Stimulated activated CD8-positive, alpha-beta memory T cell treated with anti-CD3 and anti-CD28 coated beads, Interleukin-7, amount 100 ng/mL, for 24 hours (primary cell): Measurements from ENCODE around the gene CCDC122.
"Not testable (repeated sequence)": the region's sequence is repeated elsewhere in the genome, so short reads cannot be mapped to it uniquely, and the experiment has no call there.

Experiments used
- DNase-seq: peaks from one replicate; pipeline ENCODE4 v3.0.0-alpha.2; 2020; ENCODE audit warnings: low read depth

CCDC122 gene

GRCh38 chr13:43876366-43876765 lies 3.2 kb downstream of the CCDC122 start:
- no peak for DNase-seq

DNA sequence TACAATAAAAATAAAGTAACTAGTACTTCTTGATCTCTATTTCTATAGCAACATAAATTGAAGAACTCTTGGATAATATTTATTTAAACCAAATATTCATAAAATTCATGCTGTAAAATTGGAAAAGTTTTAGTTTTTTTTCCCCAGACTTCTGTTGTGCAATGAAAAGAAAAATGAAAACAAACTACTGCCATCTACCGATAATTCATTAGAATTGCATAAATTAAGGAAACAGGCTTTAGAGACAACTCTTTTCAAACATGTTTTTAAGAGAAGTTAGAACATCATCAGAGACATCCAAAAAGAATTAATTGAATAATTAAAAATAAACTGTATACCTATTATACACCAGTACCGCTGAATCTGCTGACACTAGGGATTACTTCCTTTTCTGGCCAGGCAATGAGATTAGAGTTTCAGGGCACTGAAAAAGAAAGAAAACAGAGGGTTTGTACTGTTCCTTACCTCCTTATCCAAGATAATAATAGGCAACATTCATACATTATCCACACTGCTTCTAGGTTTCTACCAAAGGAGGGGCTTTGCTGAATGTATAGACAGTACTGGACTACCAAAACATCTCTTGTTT lies 4.9 kb downstream of the CCDC122 start:
- DNase-seq = no peak

GRCh38 chr13:43872181-43872580 lies 7.4 kb downstream of the CCDC122 start:
- DNase-seq = no peak

DNA sequence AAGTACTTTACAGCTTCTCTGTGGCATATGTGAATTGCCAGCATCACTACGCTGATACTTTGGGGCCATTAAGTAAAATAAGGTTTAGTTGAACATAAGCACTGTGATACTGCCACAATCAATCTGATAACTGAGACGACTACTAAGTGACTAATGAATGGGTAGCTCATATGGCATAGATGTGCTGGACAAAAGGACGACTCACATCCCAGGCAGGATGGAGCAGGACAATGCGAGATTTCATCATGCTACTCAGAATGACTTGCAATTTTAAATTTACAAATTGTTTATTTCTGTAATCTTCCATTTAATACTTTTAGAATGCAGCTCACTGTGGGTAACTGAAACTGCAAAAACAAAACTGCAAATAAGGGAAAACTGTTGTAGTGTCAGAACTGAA lies 13.6 kb downstream of the CCDC122 start:
- no peak for DNase-seq

DNA sequence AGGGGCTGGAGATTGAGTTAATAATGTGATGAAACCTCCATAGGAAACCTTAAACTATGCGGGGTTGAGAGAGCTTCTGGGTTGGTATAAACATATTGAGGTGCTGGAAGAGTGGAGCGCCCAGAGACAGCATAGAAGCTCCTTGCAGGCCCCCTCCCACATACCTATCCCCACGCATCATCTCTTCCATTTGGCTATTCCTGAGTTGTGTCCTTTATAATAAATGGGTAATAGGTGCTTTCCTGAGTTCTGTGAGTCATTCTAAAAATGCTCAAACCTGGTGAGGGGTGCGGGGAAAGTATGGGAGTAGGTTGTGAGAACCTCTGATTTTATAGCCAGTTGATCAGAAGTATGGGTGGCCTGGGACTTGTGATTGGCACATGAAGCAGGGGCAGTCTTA lies 14.6 kb downstream of the CCDC122 start:
- no peak for DNase-seq

DNA sequence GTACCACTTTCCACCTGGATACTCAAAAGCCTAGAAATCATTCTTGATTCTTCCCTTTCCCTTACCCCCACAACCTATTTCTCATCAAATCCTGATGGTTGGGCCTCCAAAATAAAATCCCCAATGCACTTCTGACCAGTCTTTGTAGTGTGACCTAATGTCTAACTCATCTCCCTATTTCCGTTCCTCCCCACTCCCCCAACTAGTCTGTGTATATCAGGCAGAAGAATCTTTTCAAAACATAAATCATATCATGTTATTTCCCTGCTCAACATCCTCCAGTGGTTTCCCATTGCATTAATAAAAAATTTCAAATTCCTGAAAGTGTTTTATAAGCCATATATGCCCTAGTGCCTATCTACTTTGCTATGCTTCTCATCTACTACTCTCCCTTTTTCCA lies 17.7 kb downstream of the CCDC122 start:
- DNase-seq = no peak

DNA sequence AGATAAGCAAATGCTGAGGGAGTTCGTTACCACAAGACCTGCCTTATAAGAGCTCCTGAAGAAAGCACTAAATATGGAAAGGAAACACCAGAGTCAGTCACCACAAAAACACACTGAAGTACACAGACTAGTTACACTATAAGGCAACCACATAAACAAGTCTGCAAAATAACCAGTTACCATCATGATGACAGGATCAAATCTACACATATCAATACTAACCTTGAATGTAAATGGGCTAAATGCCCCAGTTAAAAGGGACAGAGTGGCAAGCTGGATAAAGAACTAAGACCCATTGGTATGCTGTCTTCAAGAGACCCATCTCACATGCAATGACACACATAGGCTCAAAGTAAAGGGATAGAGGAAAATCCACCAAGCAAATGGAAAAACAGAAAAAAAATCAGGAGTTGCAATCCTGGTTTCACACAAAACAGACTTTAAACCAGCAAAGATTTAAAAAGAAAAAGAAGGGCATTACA lies 26.6 kb downstream of the CCDC122 start:
- DNase-seq = no peak

DNA sequence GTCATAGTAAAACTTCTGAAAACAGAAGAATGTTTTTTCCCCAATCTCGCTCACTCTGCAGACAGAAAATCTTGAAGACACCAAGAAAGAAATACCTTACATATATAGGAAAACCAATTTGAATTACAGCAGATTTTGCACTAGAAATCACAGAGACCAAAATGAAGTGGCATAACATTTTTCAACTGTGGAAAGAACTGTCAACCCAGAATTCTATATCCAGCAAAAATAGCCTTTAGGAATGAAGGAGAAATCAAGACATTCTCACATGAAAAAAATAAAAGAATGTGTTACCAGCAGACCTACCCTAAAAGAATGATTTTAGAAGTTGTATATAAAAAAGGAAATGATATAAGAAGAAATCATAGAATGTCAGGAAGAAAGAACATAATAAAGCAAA lies 28.7 kb downstream of the CCDC122 start:
- no peak for DNase-seq

DNA sequence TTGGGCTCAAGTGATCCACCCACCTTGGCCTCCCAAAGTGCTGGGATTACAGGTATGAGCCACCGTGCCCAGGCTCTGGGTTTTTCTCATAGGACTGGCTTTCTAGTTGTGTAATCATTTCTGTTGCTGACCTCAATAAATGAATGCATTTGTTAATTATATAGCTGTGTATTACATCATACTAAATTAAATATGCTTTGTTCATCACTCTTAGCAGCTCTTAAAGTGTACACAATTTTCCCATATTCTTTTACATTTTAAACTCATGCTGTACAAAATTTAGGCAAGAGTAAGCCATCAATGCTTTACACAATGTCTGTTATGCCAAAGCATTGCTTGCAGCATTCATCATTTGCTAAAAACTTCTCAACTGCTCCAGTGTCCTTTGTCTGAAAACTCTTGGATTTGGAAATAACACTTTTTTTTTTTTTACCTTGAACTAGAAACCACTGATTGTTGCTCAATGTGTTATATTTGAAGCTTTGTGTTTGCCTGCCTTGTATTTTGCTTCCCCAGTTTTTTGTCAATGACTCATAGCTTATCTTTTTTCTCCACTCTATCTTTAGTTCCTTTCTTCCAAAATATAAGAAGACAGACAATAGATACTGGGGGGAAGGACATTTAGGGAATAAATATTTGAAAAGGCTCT lies 31.4 kb downstream of the CCDC122 start:
- no peak for DNase-seq

DNA sequence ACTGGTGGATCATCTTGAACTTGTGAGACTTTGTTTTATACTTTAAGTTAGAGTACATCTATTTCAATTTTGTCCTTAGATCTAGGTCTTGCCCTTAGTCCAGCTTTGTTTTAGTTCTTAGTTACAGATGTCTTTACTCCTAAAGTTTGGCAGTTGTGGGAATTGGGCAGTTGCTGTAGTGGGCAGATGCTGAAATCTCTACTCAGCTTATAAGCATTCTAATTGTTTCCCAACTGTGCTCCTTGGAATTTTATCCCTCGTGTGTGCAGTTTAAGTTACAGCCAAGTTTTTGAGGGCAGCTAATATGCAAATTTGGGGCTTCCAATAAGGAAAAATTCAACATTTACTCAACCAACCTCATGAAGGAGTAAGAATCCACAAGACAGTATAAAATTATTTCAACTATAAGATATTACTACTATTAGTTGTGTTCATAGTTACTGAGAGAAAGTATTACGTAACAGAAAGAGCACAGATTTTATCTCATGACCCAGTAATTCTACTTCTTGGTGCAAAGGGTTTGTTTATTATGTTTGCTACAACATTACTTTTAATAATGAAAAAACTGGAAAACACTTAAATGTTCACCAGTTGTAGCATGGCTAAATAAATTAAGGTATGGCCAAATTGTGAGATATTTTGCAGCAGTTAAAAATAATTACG lies 32.9 kb downstream of the CCDC122 start:
- DNase-seq = no peak

DNA sequence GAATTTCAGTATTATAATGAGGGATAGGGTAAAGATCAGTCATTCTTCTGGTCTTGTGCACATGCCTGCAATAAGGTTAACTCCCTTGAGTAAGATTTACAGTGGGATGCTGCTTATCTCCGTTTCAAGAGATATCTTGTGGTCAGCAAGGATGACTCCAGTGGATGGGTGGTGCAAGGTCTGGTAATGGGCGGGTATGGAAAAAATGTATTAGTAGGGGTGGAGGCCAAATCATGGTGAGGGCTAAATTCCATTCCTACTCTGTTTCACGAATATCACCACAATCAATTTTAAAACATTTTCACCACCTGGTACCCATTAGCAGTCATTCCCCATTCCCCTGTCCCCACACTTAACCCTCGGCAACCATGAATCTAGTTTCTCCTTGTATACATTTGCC lies 40.6 kb downstream of the CCDC122 start:
- DNase-seq = no peak

GRCh38 chr13:43835701-43836100 lies 43.8 kb downstream of the CCDC122 start:
- no peak for DNase-seq

- no peak for DNase-seq
Measured at GRCh38 chr13:43831088-43831487, 48.5 kb downstream of the CCDC122 start.

GRCh38 chr13:43830497-43830881 lies 49.1 kb downstream of the CCDC122 start:
- no peak for DNase-seq

DNA sequence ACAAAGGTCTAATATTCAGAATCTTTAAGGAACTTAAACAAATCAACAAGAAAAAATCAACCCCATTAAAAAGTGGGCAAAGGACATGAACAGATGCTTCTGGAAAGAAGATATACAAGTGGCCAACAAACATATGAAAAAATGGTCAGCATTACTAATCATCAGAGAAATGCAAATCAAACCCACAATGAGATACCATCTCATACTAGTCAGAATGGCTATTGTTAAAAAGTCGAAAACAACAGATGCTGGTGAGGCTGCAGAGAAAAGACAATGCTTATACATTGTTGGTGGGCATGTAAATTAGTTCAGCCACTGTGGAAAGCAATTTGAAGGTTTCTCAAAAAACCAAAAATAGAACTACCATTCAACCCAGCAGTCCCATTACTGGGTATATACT lies 54.9 kb downstream of the CCDC122 start:
- DNase-seq = not testable (repeated sequence)

DNA sequence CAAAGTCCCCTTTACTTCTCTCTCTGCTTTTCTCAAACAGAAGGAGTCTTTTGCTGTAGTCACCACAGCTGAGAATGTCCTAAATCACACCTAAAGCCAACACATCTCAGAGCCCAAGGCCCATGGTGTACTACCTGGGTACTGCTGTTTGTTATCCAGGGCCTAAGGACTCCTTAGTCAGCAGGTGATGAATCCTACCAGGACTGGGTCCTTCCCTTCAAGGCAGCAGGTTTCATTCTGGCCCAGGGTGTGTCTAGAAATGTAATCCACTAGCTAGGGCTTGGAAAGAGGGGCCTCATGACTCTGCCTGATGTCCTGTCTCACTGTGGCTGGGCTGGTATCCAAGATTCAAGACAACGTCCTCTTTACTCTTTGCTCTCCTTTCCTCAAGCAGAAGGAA lies 56.6 kb downstream of the CCDC122 start:
- DNase-seq = no peak

GRCh38 chr13:43816401-43816889 lies 63.1 kb downstream of the CCDC122 start:
- no peak for DNase-seq

- no peak for DNase-seq
Measured at GRCh38 chr13:43815204-43815603, 64.3 kb downstream of the CCDC122 start.

DNA sequence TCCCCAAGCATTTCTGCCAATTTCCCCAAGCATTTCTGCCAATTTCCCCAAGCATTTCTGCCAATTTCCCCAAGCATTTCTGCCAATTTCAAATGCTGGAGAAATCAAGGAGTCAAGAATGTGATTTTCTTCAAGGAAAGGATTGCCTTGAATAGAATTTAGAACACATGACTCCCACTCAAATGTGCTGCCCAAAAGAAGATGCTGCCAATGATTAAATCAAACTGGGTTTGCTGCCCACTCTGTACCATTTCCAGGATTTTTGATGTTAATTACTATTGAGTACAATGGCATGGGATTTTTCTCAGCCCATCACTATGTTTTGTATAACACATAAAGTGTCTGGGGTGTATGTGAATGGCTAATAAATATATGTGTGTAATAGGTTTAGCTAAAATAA lies 70.9 kb downstream of the CCDC122 start:
- DNase-seq = no peak

GRCh38 chr13:43805681-43806128 lies 73.8 kb downstream of the CCDC122 start:
- no peak for DNase-seq

DNA sequence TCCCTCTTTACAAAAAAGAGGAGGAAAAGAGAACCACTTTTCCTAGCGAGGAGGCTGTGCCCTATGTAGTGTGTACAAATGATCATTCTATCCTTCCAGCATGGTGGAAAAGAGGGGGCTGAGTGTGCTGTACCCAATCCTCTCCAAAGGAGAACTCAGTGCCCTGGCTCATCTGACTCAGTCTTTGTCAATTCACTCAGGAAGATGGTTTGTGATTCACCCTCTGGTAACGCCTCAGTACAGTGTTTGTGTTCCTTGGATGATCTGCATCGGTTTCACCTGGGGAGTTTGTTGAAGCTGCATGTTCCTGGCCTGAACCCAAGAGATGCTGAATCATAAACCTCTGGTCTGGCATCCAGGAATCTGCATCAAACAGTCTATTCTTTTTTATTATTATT lies 74.5 kb downstream of the CCDC122 start:
- DNase-seq = no peak

DNA sequence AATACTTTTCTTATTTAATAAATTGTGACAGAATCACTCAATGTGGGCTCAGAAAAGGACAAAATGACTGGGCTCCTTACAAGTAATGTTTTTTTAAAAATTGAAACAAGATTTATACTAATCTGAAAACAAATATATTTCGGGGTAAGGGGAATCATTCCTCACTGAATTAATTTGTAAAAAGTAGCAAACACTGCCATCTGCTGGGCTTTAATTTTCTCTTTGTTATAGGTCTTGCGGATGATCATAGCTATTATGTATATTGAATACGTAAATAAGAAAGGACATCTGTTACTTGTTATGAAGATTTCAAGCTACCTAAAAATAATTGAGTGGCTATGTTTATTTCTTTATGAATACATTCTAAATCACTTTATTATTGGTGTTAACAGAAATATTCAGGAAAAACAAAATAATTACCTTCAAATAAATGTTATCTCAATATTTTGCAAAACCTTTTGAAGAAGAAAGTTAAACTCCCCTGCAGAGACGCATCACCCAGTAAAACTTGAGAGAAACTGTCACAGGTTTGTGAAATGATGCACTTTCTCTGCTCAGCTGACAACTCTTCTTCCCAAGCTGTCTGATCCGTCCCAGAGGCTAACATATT lies 75.0 kb downstream of the CCDC122 start:
- DNase-seq = no peak

DNA sequence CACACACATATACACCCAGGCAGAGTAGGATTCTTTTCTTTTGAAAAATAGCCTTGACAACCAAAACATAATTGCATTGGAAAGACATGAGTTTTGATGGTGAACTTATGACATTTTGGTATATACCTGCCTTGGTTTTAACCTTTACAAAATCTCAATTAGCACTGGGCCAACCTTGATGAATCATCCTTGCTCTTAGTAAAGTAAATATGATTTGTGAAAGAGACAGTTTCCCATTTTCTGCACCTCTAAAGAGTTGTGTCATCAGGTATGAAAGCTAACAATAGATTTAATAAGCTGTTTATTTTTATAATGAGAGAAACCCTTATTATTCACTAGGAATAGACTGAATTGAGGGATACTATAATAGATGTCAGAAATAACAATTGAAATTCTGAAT lies 77.0 kb downstream of the CCDC122 start:
- DNase-seq = no peak
